ENCODE data around the gene ANXA11. TPM values are rescaled to one million over a fixed set of nuclear protein-coding genes. Genes with fewer than 3 reads are reported as not detected.

Gene ANXA11
- polyA plus RNA-seq, 3 donors = 127 to 139 (median 130) TPM

DNA sequence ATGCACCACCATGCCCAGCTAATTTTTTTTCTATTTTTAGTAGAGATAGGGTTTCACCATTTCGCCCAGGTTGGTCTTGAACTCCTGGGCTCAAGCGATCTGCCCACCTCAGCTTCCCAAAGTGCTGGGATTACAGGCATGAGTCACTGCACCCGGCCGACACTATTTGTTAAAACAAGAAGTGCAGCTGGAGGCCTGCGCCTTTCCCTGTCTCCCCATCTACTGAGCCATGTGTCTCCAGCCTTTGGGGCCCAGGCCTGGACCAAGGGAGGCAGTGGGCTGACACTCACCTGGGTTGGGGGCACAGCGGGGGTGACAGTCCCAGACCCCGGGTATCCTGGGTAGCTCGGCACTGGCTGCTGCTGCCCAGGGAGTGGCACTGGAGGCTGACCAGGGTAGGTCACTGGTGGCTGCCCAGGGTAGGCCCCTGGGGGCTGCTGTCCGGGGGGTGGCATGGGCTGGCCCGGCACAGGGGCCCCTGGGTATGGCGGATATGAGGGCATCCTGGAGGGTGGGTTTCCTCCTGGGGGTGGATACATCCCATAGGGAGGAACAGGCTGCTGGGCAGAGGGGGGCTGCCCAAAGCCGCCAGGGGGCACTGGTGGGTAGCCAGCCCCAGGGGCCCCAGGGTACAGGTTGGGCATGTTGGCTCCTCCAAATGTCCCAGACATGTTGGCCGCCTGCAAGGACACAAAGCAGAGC, 36.5 kb downstream of the ANXA11 start:
- DNase-seq = no peak

DNA sequence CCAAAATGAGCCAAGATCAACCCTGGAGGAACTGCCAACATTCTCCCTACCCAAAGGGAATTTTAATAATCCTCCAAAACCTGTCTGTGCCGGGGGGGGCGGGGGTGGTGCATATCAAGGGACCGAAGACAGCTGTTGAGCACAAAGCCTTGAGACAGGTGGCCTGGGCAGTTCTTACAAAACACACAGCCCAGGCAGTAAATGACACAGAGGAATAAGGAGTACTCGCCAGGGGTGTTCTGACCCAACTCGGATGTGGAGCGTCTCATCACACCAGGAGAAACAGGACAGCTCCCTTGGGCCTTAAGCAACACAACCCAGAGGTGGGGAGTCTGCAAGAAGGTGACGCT, 37.2 kb downstream of the ANXA11 start:
- no peak for DNase-seq

DNA sequence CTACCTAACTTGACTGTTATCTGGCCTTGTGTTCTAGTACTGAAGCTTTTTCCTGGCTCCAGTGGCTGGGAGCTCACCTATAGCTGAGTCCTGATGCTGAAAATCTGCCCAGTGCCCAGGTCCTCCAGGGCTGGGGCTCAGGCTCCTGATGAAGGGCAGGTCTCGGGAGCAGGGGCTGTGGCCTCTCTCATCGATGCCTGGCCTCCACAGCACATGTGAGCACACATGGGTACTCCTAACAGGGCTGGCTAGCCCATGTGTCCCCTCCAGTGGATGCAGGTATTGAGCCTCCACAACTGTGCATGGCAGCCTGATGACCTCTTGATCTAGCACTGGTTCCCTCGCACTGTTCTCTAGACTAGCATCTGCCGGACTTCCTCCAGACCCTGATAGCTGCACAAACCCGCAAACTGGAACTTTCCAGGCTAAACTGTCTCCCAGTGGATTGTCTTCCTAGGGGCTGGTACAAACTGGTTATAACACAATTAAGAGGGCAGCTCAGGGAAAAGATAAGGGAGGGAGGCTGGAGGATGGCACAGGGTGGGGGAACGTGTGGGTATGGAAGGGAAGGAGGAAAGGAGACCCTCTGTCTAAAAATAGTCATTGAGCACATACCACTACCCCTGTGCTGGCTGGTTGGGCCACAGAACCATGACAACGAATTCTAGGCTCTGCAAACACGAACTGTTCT, 37.7 kb downstream of the ANXA11 start:
- DNase-seq = no peak

DNA sequence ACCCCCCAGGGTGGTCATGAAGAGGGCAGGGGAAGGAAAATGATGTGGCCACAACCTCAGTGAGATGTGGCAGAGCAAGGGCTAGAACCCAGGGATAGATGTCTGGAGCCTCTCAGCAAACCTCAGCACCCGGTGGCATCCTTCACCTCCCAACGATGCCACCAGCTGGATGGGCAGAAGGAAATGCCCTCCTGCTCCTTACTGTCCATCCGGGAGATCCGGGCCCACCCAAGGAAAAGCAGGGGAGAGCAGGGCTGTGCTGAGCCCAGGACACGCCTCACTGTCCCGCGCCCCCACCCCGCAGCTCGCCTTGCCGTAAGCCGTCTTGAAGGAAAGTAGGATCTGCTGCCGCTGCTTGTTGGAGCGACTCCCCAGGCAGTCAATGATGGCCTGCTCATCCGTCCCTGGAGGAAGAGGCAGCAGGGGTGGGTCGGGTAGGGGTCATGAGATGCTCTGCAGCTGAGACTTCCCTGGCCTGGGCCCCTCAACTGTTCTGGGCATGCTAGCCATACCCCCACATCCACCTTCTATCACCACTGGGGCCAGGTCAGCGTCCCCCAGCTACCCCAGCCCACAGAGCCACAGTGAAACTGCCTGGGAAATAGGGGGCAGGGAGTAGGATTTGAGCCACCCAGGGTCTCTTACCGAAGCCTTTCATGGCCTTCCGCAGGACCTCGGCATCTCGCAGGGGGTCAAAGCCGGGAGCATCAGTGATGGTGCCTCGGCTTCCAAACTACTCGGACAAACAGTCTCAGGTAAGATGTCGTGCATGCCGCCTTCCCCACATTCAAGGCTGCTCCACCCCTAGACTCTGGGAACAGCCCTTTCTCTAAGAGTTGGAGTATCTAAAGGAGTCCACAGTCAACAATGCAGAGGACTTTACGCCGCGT, 38.5 kb downstream of the ANXA11 start:
- DNase-seq = no peak

DNA sequence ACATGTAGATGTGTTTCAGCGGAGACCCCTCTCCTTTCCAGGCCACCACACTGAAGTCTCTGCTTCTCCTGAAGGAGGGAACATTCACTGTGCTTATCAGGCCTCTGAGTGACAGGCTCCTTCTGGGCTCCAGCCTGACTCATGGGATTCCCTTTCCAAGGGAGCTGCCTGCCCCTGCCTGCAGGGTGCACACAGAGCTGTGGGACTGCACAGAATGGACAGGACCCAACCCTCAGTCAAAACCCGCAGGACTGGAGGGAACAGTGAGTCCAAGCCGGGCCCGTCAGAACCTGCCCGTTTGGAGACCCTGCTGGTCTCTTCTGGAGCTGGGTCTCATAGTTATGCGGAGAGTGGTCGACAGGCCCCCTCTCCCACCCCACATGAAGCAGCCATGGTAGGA, 40.2 kb downstream of the ANXA11 start:
- no peak for DNase-seq

DNA sequence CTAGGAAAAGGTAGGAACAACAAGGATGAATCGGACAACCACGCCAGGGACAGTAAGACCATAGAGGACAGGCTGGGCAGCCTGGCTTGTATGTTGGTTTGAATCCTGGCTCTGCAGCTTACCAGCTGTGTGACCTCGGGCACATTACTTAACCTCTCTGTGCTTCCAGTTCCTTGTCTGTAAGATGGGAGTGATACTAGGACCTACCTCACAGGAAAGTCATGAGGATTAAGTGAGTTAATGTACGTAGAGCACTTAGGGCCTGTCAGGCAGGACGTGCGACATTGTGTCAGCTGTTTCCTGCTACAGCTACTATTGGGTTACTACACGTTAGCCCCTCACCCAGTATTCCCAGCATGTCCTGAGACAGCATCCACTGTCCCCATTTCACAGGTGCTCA, 40.7 kb downstream of the ANXA11 start:
- no peak for DNase-seq

DNA sequence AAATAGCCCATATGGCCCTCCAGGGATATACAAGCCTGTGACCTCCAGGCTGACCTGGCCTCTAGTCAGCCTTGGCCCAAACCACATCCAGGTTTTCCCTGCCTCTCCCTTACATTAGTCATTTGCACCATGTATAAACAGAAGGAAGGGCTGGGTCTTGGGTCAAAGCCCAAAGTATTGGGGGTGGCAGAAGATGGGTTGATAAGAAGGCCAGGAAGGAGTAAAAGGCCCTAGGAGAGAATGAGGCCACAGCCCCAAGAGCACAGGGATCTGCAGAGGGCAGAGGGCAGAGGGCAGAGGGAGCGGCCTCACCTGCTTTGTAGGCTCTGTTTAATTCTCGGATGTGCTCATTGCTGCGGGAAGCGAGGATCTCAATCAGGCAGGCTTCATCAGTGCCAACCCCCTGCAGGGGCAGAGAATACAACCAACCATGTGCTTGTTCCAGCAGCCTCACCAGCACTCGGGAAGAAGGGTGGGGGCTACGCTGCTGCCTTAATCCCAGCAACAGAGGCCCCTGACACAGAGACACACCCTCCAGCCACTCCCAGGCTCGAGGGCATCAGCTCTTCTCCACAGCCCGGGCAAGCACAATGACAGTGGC, 41.5 kb downstream of the ANXA11 start:
- no peak for DNase-seq

DNA sequence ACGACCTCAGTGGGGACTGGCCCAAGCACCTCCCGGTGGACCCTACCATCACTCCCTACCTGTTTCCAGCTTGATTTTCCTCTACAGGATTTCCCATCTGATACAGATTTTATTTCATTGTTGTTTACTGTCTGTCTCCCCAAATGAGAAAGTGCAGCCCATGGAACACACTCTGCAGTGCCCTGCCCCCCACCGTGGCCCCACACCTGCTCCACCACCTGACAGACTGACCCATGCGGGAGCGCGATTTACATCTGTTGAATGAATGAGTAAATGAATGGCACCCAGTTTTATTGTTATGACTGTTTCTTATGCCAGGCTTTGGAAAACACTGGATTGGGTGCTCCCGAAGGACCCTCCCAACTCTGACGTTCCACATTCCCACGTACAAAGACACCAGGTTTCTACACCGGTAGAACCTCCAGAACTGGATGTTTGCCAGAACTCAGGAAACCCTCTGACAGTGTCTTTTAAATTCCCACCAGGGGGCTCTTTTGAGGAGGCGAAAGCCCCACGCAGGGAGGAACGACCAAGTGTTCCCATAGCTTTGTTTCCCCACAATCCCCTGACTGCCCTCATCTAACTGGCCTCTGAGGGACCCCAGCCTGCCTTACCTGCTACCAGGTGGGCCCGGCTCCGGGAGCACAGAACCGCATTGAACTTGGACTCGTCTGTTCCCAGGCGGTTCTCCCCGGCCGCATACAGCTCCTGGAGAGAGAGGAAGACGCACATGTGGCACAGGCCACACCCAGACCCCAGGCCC, 43.8 kb downstream of the ANXA11 start:
- DNase-seq = no peak

DNA sequence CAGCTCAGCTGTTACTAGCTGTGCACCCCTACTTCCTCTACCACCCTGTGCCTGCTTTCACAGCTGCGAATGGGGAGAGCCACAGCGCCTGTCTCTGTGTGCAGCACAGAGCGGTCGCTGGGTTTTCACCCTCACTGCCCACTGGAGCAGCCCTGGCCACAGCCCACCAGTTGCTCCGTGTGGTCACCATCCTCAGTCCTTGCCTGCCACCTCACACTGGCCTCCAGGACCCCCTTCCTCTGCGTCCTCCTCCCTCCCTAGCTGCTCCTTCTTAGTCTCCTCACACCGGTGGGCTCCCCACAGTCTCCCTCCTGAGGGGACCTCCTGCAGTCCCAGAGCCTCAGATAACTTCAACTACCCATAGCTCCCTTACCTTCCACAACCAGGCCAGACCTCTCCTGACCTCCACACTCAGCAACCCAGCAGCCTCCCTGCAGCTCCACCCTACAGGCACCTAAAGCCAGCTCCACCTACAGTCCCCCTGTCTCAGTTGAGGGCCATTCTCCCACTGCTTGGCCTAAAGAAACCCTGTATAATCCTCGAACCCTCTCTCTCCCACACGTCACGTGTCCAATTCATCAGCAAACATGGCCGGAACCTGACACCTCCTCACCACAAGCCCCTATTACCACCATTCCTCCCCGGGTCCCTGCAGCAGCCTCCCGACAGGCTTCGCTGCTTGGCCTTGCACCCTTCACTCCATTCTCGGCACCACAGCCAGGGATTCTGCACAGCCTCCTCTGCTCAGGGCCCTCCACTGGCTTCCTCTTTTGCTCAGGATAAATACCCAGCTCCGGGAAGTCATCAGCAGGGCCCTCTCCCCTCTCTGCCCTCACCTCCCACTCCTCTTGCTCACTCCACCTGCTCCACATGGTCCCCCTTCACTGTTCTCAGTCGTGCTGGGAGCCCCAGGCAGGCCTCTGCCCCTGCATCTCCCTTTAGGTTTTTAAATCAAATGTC, 44.7 kb downstream of the ANXA11 start:
- no peak for DNase-seq

DNA sequence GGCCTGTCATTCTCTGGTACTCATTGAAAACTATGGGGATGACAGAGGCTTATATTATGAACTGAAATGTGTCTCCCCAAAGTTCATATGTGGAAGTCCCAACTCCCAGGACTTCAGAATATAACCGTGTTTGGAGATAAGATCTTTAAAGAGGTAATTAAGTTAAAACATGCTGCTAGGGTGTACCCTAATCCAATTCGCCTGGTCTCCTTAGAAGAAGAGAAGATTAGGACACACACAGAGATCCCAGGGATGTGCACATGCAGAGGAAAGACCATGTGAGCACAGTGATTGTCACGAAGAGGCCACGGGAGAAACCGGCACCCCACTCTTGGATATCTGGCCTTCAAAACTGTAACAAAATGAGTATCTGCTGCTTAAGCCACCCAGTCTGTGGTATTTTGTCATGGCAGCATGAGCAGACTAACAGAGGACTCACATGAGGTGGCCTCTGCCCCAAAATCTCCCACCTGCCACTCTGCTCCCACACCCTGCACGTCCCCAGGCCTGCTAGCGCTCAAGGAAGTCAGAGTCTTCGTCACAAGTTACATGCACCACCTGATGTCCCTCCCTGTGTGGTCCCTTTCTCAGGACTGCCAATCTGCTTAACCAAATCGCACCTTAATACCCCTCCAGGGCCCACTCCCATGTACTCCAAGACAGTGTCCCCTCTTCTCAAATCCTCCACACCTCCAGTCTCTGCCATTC, 46.0 kb downstream of the ANXA11 start:
- no peak for DNase-seq

DNA sequence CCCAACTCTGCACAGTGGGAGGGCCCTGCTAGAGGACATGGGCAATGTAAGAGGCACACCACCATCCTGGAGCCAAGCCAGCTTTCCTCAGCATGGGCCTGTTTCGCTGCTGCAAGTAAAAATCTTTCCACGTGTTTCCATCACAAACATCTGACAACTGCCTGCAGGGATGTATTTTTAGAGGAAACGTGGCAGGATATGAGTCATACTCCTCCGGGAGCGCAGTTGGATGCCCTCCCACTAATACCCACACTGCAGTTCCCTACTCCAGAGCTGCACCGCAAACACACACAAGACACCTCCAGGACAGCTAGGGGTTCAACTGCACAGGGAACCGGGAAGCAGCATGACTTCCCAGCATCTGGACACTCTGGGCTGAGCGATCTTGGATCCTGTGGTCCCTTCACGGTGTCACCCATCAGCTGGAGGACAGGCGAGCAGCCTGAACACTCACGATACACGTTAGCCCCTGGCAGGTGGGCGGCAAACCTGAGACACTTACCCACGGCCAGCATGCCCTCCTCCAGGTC, 46.7 kb downstream of the ANXA11 start:
- peak; percentile 34 for DNase-seq

DNA sequence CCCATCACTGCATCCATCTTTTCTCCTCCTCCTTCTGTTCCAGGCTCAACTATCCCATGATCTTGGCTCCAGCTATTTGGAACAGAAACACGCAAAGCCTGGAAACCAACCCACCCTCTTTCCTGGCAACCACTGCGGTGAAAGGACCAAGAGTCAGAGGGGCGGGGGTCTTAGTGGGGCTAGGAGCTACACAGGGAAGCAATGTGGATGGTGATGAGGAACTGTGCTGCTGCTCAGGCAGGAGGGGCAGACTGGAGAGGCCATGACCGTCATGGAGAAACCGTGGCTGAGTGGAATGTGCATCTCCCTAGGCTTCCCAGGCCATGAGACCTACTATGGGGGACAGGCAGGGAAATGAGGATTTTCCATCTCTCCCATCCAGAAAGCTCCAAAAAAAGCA, 47.2 kb downstream of the ANXA11 start:
- DNase-seq = no peak

DNA sequence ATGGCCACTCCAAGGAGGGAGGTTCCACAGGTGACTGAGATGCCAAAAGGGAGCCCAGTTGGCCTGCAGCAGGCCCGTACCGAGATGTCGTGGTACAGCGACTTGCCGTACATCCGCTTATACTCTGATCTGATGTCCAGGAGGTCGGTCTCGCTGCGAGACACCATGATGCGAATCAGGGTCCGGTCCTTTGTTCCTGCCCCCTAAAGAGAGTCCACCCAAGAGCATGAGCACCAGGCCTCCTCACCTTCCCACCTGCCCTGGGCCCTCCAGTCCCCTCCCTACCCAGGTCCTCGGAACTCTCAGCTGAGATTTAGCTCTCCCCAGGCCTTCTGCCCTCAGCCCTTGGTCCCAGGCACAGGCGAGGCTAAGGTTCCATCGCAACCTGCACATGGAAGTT, 47.8 kb downstream of the ANXA11 start:
- DNase-seq = no peak

DNA sequence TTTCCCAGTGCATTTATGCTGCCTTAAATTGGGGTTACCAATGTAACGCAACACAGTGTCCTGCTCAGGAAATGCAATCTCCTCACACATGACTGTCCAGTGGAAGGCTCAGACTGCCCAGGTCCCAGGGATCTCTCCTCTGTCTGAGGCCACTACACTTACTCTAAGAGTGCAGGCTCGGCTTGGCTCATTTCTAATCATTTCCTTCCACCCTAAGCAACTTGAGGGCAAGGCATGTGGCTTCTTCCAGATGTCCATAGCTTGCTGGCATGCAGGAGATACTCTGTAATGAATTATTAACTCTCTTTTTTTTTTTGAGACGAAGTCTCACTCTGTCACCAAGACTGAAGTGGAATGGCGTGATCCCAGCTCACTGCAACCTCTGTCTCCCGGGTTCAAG, 49.1 kb downstream of the ANXA11 start:
- DNase-seq = no peak

DNA sequence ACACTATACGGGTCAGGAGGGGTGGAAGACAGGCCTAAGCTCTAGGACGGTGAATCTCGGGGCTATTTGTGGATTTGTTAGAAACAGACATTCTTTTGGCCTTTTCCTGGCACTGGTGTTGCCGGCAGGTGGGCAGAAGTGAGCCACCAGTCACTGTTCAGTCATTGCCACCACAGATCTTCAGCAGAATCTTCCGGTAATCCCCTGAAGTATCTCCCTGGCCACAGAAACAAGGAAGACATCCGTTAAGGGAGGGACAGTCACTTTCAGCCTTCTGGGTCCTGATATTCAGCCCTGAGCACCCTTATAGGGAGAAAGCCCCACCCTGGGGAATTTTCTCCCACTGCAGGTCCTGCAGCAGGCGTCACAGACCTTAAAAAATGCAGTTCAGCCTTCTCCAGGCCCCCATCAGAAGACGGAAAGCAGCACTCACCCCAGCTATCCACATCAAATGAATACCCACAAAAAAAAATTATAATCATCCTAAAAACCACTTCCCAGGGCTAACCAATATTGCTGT, 49.6 kb downstream of the ANXA11 start:
- no peak for DNase-seq

DNA sequence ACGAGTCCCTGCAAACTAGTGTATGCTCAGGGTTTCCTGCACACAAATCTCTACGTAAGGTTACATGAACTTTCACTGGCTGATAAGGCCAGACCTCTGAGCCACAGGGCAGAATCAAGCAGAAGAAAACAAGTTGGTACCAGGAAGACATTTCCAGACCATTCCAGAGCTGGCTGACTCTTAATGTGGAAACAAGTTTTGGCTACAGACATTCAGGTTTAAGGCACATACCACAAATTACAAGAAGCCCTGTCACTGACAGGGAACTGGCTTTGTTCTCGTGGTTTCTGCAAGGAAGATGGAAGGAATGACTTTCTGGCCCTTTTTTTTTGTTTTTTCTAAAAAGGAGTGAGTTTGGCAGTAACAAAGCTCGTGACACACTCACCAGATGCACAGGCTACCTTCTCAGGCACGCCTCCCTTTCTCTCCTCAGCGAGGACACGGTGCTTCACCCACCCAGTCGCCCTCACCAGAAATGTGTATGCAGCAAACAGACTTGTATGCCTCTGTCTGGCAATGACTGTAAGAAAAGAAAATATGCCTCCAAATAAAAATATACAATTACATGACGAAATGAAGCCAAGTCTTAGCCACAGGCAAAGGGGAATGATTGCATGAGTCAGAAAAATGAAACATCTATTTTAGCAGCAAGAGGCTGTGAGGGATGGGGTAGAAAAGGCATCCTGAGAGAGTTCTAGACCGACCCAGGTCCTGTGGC, 50.2 kb downstream of the ANXA11 start:
- DNase-seq = no peak

DNA sequence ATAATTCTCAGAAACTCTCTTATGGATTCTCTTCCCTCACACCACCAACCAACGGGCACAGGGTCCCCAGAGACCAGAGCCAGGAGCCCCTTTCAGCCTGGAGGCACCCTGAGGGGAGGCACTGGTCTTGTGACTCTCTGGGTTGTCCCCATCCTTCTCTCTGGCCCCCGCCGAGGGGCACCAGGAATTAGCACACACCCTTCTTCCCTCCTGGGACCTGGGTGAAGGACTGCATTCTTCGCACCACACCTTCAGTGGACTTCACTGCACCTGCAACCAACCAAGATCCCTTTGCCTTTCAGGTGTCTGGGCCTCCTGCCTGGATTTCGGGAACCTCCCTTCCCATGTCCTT, 50.7 kb downstream of the ANXA11 start:
- no peak for DNase-seq

DNA sequence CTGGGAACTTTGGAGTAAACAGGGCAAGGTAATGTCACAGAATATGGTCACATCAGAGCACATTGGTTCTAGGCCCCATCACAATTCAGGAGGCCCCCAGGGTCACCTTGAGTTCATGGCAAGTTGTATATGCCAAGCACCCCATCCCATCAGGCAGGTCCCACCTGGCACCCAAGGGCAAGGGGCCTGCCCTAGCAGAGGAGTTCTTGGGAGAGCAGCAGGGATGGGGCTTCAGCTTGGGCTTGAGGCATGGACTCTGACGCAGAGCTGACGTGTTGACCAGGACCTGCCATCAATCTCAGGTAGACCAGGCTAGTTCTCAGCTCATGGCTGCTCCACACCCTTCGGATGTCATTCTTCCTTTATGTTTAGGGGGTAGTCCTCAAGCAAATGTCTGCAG, 51.9 kb downstream of the ANXA11 start:
- no peak for DNase-seq

DNA sequence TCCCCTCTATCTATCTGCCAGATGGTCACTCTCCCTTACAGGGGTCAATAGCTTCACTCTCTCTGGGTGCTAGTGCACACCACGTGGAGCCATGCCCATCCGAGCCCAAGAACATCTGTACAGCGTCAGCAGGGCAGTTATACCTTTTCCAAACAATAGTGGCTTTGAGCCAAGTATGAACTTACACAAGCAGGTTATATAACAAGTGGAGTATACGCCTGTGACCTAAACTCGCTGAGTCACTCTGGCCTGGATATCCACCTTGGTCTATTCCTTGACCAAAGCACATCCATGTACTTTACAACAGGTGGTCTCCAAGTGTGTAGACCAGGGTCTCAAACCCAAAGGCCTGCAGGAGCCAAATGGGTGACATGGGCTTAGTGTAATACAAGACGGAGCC, 52.5 kb downstream of the ANXA11 start:
- no peak for DNase-seq
